C4-2B (cell line): Measurements from ENCODE around the gene ATAD1.

Experiments used
- CTCF ChIP-seq: fragments of 450-650 bp; conservative IDR thresholded peaks from 2 replicates; pipeline ENCODE4 v1.5.1; 2017; ENCODE audit warnings: mild to moderate bottlenecking
- ZFX ChIP-seq: fragments of 450-650 bp; IDR thresholded peaks from 2 replicates; pipeline ENCODE4 v1.6.1; 2017

GRCh38 chr10:87819289-87819585 lies 1.2 kb upstream of the ATAD1 start:
- no peak for TF ChIP-seq CTCF
- TF ChIP-seq ZFX, result no peak
